IMR-90 (cell line): ENCODE results near the gene MGLL. TPM values are rescaled to one million over a fixed set of nuclear protein-coding genes. Genes with fewer than 3 reads are reported as not detected.

ENCODE experiments used
- ATAC-seq: fragments of 200-7000 bp; cut with Tn5 transposase; 2 replicates; pipeline ENCODE4 v1.9.1; 2020; ENCODE audit warnings: low read depth, mild to moderate bottlenecking, moderate library complexity
- BruUV-seq: library from RNA; stranded (reverse); fragments of 400-500 nt; replicated peaks from 2 replicates; lab custom pipeline; 2021; lab: Mats Ljungman, UMichigan
- CTCF ChIA-PET: fragments of 300-600 bp; formaldehyde crosslinking; extraction: SDS; loops from one replicate; lab custom pipeline; 2021; ENCODE audit warnings: antibody characterized with exemption; lab: Yijun Ruan, JAX
- POLR2A ChIA-PET: fragments of 300-600 bp; sonication (Branson Sonifier 250); formaldehyde crosslinking; loops from one replicate; lab custom pipeline; 2022; ENCODE audit warnings: antibody characterized with exemption; ENCODE audit not compliant: unreplicated experiment; lab: Charles Lee
- DNase-seq: peaks from one replicate; pipeline ENCODE4 v3.0.0; 2013
- H2AFZ ChIP-seq: replicated peaks from 2 replicates; pipeline ENCODE3; 2013; ENCODE audit warnings: low read length, mild to moderate bottlenecking; ENCODE audit not compliant: poor library complexity
- H2AK5ac ChIP-seq: 2 replicates; pipeline ENCODE4 v1.6.1; 2013; ENCODE audit warnings: low read depth, low read length, inconsistent platforms
- H2AK9ac ChIP-seq: replicated peaks from 2 replicates; pipeline ENCODE3; 2013; ENCODE audit warnings: mild to moderate bottlenecking, low read depth, low read length, moderate library complexity; ENCODE audit not compliant: poor library complexity
- H2BK120ac ChIP-seq: 2 replicates; pipeline ENCODE4 v1.6.1; 2013; ENCODE audit warnings: low read depth, low read length, inconsistent platforms
- H2BK15ac ChIP-seq: 3 replicates; pipeline ENCODE4 v1.6.1; 2013; ENCODE audit warnings: low read depth, low read length, inconsistent platforms
- H2BK20ac ChIP-seq: 2 replicates; pipeline ENCODE4 v1.6.1; 2013; ENCODE audit warnings: low read depth, mild to moderate bottlenecking, inconsistent platforms, low read length, moderate library complexity
- H2BK5ac ChIP-seq: 2 replicates; pipeline ENCODE4 v1.6.1; 2013; ENCODE audit warnings: mild to moderate bottlenecking, low read depth, low read length, inconsistent platforms; ENCODE audit not compliant: poor library complexity, severe bottlenecking
- H3K14ac ChIP-seq: replicated peaks from 2 replicates; pipeline ENCODE4 v1.6.1; 2013; ENCODE audit warnings: low read depth, low read length, inconsistent platforms
- H3K18ac ChIP-seq: 2 replicates; pipeline ENCODE4 v1.6.1; 2013; ENCODE audit warnings: low read depth, low read length, control low read depth
- H3K23ac ChIP-seq: 2 replicates; pipeline ENCODE4 v1.6.1; 2013; ENCODE audit warnings: low read depth, low read length, inconsistent platforms
- H3K27ac ChIP-seq: 2 replicates; pipeline ENCODE4 v1.5.1; 2013; ENCODE audit warnings: mild to moderate bottlenecking, control low read depth, low read length; ENCODE audit not compliant: insufficient read depth
- H3K27me3 ChIP-seq: 2 replicates; pipeline ENCODE4 v1.6.1; 2013; ENCODE audit warnings: low read length; ENCODE audit not compliant: control insufficient read depth, insufficient read depth
- H3K36me3 ChIP-seq: 2 replicates; pipeline ENCODE4 v1.6.1; 2013; ENCODE audit warnings: low read length, mixed read lengths; ENCODE audit not compliant: control insufficient read depth, insufficient read depth
- H3K4ac ChIP-seq: 2 replicates; pipeline ENCODE4 v1.6.1; 2013; ENCODE audit warnings: low read depth, low read length, inconsistent platforms
- H3K4me1 ChIP-seq: 2 replicates; pipeline ENCODE4 v1.6.1; 2013; ENCODE audit warnings: low read length, mixed read lengths; ENCODE audit not compliant: control insufficient read depth, insufficient read depth
- H3K4me2 ChIP-seq: 2 replicates; pipeline ENCODE4 v1.6.1; 2013; ENCODE audit warnings: low read depth, mild to moderate bottlenecking, control low read depth, low read length, moderate library complexity
- H3K4me3 ChIP-seq: 2 replicates; pipeline ENCODE4 v1.5.1; 2013; ENCODE audit warnings: low read depth, mild to moderate bottlenecking, control low read depth, low read length, moderate library complexity; ENCODE audit not compliant: insufficient read depth
- H3K56ac ChIP-seq: 2 replicates; pipeline ENCODE4 v1.6.1; 2013; ENCODE audit warnings: low read length, inconsistent platforms; ENCODE audit not compliant: insufficient read depth; ENCODE audit errors: extremely low read depth
- H3K79me1 ChIP-seq, 2 experiments: 2 replicates each; pipeline ENCODE4 v1.6.1; 2013; ENCODE audit warnings: low read length in 2 of 2, inconsistent platforms in 1 of 2, low read depth in 1 of 2
- H3K9ac ChIP-seq: 2 replicates; pipeline ENCODE4 v1.6.1; 2013; ENCODE audit warnings: low read depth, low read length, control low read depth
- H3K9me1 ChIP-seq: 2 replicates; pipeline ENCODE4 v1.6.1; 2013; ENCODE audit warnings: low read length, inconsistent platforms; ENCODE audit not compliant: insufficient read depth
- H3K9me3 ChIP-seq: 2 replicates; pipeline ENCODE4 v1.6.1; 2013; ENCODE audit warnings: low read length; ENCODE audit not compliant: control insufficient read depth, insufficient read depth
- H4K20me1 ChIP-seq: 2 replicates; pipeline ENCODE4 v1.6.1; 2013; ENCODE audit warnings: low read length, inconsistent platforms; ENCODE audit not compliant: insufficient read depth
- H4K5ac ChIP-seq: 2 replicates; pipeline ENCODE4 v1.6.1; 2013; ENCODE audit warnings: mild to moderate bottlenecking, low read depth, low read length, control low read depth
- H4K8ac ChIP-seq, 2 experiments: 2 replicates each; pipeline ENCODE4 v1.6.1; 2013; ENCODE audit warnings: low read depth in 2 of 2, low read length in 2 of 2, control low read depth in 1 of 2, inconsistent platforms in 1 of 2
- H4K91ac ChIP-seq: 2 replicates; pipeline ENCODE4 v1.6.1; 2013; ENCODE audit warnings: low read depth, low read length, inconsistent platforms; ENCODE audit not compliant: insufficient read depth
- MXI1 ChIP-seq: IDR thresholded peaks from 2 replicates; pipeline ENCODE4 v1.6.1; 2012; ENCODE audit warnings: low read depth, mild to moderate bottlenecking, low read length, moderate library complexity, borderline replicate concordance
- WGBS, 2 experiments: methylation state at CpG; one replicate each; pipeline versions ENCODE4 v1.1.5 to v1.1.7; 2013; ENCODE audit warnings: missing lambda C conversion rate in 2 of 2; ENCODE audit not compliant: insufficient read length in 1 of 2; ENCODE audit errors: extremely low coverage in 2 of 2; 5-methylcytosine and 5-hydroxymethylcytosine counted together
- dilution Hi-C: fragments of 300-500 bp; cut with HindIII; formaldehyde crosslinking; loops from one replicate; pipeline ENCODE4 v1.14.3; 2018; ENCODE audit warnings: low sequenced_read_pairs; ENCODE audit not compliant: unreplicated experiment
- in situ Hi-C: fragments of 300-500 bp; cut with MboI; formaldehyde crosslinking; loops from 3 replicates; pipeline ENCODE4 v1.14.3; 2019; ENCODE audit warnings: low sequenced_read_pairs, inconsistent platforms, mixed read lengths
- intact Hi-C: fragments of 100-400 bp; cut with micrococcal nuclease; formaldehyde crosslinking; loops from 2 replicates; pipeline ENCODE4 v1.10.0; 2022
- polyA plus RNA-seq, 3 experiments: library from polyadenylated mRNA; depleted of rRNA; stranded (reverse); fragments of >200 nt; gene quantifications; 2 replicates each; pipeline ENCODE4 v1.2.3, GENCODE V29; 2012; ENCODE audit warnings: low replicate concordance in 1 of 3
- total RNA-seq: library from RNA; depleted of rRNA; stranded (reverse); fragments of >200 nt; gene quantifications from 2 replicates; pipeline ENCODE4 v1.2.3, GENCODE V29; 2012

Gene MGLL
- total and polyA plus RNA-seq, 2 of the 4 experiments (the other 2 are of a cell fraction) = 23.7 to 60.6 TPM

- no peak for ATAC-seq
- Histone ChIP-seq H3K18ac (no peak overlapping the region), H3K36me3 (peaks cover 17% of the 10 kb centered on the region), H3K4me1 (peaks cover 6% of the 10 kb centered on the region; the same call in 1 of the 2 replicates), H4K5ac (no peak overlapping the region), H2BK120ac (no peak overlapping the region), H3K9me3 (no peaks in the 10 kb centered on the region), H3K9ac (no peak overlapping the region), H3K4ac (no peak overlapping the region), H2BK15ac (no peak overlapping the region), H3K23ac (no peak overlapping the region), H2AK5ac (no peak overlapping the region), H4K91ac (no peak overlapping the region), H4K20me1 (no peaks in the 10 kb centered on the region), H3K14ac (no peak overlapping the region), H4K8ac (no peak overlapping the region), H3K4me2 (no peak overlapping the region), H3K56ac (no peak overlapping the region), H3K4me3 (no peak overlapping the region), H2BK5ac (no peak overlapping the region), H2AK9ac (no peak overlapping the region), H2BK20ac (no peak overlapping the region), H3K27ac (no peak overlapping the region), H3K27me3 (no peaks in the 10 kb centered on the region), H3K79me1 (peaks cover 0 to 52% of the 10 kb centered on the region in 2 experiments; a peak in 2 of 4 replicates), H2AFZ (no peak overlapping the region), H3K9me1 (peaks cover 6% of the 10 kb centered on the region; the same call in 1 of the 2 replicates)
- ChIA-PET CTCF (no interaction called here), POLR2A (no interaction called here)
- TF ChIP-seq MXI1 = no peak
- no TSS peak for BruUV-seq
- dilution Hi-C loops (no loop called here), in situ Hi-C loops (no loop called here), intact Hi-C loops (no loop called here)
- WGBS, 2 experiments = 100% methylated on average over 5 of the region's 8 CpGs; no CpG with 5 or more reads in 1 of the 2 experiments
- no peak for DNase-seq
Observed at GRCh38 chr3:127719369-127719768, 102.9 kb downstream of the MGLL start.
